NCI-H1436 (cell line): ENCODE measurements around the gene EDC3.
A peak's percentile ranks its signal among the peaks of the same experiment; 100 is the strongest.
"Not testable (repeated sequence)": the region's sequence is repeated elsewhere in the genome, so short reads cannot be mapped to it uniquely, and the experiment has no call there.

Experiments used
- DNase-seq: peaks from one replicate; lab custom pipeline; 2025; lab: John Stamatoyannopoulos, UW

The EDC3 gene

DNA sequence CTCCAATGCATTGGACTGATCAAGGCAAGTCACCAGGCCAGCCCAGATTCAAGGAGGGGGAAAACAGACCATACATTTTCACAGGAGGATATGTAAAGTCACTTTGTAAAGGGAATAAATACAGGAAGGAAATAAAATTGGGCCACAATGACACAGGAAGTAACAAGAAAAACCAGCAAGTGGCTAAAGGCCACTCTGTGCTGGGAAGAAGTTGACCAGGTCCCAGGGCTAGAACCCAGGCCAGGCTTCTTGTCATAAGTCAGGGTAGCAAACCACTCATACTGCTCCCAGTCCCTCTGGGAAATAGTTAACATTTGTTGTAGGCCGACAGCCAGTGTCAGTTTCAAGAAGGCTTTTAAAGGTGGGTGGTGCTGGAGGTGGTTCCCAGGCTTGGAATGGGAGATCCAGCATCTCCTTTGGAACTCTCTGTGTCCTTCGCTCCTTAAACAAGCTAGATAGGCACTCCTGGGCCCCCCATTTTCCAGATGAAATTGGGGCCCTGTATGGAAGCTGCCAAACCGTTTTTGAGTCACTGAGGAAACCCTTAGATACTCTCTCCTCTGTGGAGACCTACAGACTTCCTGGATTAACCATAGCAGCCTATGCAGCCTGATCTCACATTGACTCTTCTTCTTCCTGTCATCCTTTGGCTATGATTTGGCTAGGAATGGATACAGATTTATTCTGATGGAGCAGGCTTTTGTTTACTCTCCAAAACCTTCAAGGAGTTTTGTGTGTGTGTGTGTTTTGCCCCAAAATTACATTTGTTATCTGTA lies 14.7 kb upstream of the EDC3 start:
- DNase-seq: no peak

- no peak for DNase-seq
Measured at GRCh38 chr15:74709892-74710291, 14.1 kb upstream of the EDC3 start.

DNA sequence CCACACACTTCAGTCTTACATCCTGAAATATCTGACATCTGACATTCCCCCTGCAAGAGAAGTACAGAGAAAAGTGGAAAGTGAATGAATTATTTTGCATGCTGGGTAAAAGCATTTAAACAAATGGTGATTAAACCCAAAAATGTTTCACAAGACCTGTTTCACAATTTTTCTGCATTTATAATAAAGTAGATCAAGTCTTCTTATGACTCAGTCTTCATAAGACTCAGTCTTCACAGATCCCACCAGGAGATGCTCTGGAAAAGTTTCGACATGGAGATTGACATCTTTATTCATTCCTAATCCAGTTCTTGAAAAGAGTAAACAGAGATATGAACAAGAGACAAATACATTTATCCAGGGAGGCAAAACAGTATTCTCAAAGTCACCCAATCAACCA lies 13.2 kb upstream of the EDC3 start:
- DNase-seq: no peak

DNA sequence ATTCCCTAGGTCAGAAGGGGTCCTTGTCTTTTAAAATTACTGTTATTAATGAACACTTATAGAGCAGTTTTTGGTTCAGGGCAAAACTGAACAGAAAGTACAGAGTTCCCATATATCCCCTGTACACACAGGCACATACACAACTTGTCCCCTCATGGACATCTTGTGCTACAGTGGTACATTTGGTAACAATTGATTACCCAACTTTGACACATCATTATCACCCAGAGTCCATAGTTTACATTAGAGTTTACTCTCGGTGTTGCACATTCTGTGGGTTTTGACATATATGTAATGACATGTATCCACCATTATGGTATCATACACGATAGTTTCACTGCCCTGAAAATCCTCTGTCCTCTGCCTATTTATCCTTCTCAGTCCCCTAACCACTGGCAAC lies 984 bp upstream of the EDC3 start:
- DNase-seq: no peak

DNA sequence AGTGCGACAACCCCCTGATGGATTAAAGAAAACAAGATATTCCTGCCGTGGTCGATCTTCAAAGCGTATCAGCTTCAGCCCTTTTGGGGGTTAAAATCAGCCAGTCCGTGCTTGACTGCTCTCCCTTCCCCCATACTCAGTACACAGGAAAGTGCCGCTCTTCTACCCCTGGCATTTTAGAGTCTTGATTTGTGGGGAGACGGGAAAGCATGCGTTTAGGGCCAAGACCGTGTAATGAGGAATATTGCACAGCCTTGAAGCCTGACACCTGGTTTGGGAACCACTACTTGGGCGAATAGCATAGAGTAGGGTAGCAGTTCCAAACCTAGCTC lies 540 bp upstream of the EDC3 start:
- no peak for DNase-seq

GRCh38 chr15:74692327-74692726 lies 3.5 kb downstream of the EDC3 start:
- no peak for DNase-seq

DNA sequence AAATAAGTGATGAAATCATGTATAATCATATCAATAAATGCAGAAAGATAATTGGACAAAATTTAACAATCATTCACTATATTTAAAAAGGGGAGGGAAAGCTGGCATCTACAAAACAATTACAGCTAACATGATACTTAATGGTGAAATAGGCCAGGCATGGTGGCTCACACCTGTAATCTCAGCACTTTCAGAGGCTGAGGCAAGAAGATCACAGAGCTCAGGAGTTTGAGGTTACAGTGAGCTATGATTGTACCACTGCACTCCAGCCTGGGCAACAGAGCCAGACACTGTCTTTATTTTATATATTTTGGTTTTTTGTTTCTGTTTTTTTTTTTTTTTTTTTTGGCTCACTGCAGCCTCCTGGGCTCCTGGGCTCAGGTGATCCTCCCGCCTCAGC lies 12.1 kb downstream of the EDC3 start:
- no peak for DNase-seq

- no peak for DNase-seq
Measured at GRCh38 chr15:74682954-74683353, 12.9 kb downstream of the EDC3 start.

GRCh38 chr15:74680456-74680855 lies 15.4 kb downstream of the EDC3 start:
- DNase-seq: no peak

- DNase-seq: no peak
Measured at GRCh38 chr15:74676801-74677200, 19.0 kb downstream of the EDC3 start.

GRCh38 chr15:74674161-74674560 lies 21.7 kb downstream of the EDC3 start:
- no peak for DNase-seq

- no peak for DNase-seq
Measured at GRCh38 chr15:74669627-74670026, 26.2 kb downstream of the EDC3 start.

DNA sequence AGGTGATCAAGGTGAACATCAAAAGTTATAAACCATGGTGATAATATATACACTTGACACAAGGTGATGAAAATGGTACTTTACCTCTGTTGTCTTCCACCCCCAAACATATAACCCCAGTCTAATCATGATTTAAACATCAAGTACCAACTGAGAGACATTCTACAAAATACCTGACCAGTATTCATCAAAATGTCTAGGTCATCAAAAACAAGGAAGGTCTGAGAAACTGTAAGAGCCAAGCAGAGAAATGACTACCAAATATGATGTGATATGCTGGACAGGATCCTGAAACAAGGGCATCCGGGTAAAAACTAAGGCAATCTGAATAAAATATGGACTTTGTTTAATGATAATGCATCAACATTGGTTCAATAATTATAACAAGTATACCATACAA lies 27.8 kb downstream of the EDC3 start:
- no peak for DNase-seq

DNA sequence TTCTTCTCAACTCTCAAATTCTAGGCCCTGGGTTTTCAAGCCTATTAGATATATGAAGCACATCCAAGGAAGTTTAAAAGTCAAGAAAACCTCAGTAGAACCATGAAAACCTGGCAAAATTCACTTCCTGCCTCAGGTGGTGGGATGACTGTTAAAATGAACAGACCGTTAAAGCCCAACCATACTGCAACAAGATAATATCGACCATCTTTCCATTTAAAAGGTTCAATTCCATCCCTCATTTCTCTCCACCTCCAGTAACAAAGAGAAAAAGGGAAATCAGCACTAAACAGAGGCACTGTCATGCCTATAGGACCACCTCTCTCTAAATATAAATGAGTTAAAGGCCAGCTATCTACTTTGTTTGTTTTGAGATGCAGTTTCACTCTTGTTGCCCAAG lies 31.2 kb downstream of the EDC3 start:
- no peak for DNase-seq

GRCh38 chr15:74664028-74664616 lies 31.7 kb downstream of the EDC3 start:
- no peak for DNase-seq

DNA sequence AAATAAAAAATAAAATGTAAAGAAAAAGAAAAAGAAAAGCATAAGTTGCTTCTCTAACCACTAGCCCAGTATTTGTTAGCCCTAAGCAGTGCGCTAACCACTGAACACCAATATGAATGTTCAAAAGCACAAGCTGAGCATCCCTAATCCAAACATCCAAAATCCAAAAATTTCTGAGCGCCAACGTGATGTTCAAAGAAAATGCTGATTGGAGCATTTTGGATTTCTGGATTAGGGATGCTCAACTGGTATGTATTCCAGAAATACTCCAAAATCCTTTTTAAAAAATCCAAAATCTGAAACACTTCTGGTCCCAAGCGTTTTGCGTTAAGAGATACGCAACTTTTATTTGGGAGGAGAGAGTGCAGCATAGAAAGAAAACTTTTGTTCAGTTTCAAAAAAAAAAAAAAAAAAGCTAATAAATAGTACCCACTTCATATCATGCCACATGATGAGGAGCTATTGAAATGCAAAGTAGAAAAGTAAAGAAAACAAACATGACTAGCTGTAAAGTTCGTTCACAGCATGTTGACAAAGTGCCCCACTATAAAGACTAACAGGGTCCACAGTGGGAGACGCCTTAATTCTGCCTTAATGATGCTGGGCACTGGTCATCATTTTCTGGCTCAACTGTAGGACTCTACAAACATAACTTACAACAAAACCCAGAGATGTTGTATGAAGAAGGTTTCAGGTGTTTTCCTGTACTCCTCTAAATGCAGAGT lies 32.4 kb downstream of the EDC3 start:
- DNase-seq: no peak

- no peak for DNase-seq
Measured at GRCh38 chr15:74662064-74662860, 33.6 kb downstream of the EDC3 start.

- DNase-seq: not testable (repeated sequence)
Measured at GRCh38 chr15:74661280-74661679, 34.5 kb downstream of the EDC3 start.

GRCh38 chr15:74657846-74658245 lies 38.0 kb downstream of the EDC3 start:
- DNase-seq: no peak

GRCh38 chr15:74656935-74657535 lies 38.8 kb downstream of the EDC3 start:
- DNase-seq: no peak

DNA sequence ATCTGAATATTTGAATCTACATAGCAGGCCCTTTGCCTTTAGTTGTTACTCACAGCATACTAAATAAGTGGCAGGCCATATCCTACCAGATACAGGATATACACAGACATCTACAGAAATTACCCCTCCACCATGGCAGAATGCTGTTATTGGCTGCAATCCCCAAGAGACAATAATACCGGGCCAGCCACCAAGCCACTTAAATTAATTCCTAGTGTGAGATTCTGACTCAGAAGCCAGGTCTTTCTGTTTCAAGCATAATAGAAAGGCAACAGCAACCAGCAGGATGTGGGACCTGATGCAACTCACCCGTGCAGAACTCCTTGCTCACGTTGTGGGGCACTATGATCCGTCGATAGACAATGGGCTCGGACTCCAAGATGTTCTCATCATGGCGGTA lies 40.4 kb downstream of the EDC3 start:
- DNase-seq: peak; percentile 49

GRCh38 chr15:74653426-74654102 lies 42.3 kb downstream of the EDC3 start:
- DNase-seq: no peak
